C4-2B (cell line): ENCODE results near the gene ARRDC4.

Source experiments
- CTCF ChIP-seq: fragments of 450-650 bp; conservative IDR thresholded peaks from 2 replicates; pipeline ENCODE4 v1.5.1; 2017; ENCODE audit warnings: mild to moderate bottlenecking
- ZFX ChIP-seq: fragments of 450-650 bp; IDR thresholded peaks from 2 replicates; pipeline ENCODE4 v1.6.1; 2017

- TF ChIP-seq CTCF (no peak), ZFX (no peak)
Observed at GRCh38 chr15:98002419-98002818, 41.9 kb downstream of the ARRDC4 start.
